Measurements from ENCODE around the gene TBCK. TPM values are rescaled to one million over a fixed set of nuclear protein-coding genes. Genes with fewer than 3 reads are reported as not detected.

Gene TBCK
- total RNA-seq, 1 donor from 2014 or later = 77.8 TPM

GRCh38 chr4:106306561-106306960 is 9.4 kb downstream of the TBCK start:
- TF ChIP-seq CTCF (IDR thresholded peaks at IDR 0.05; ENCODE audit: unreplicated experiment) = no peak
- Mint-ChIP-seq H3K4me3 (ENCODE audit: low read depth) (no peak overlapping the region), H3K36me3 (ENCODE audit: insufficient read depth) (peaks cover 10% of the 10 kb centered on the region), H3K27me3 (no peaks in the 10 kb centered on the region), H3K9me3 (ENCODE audit: low read depth) (no peaks in the 10 kb centered on the region), H3K4me1 (ENCODE audit: low read depth) (peaks cover 13% of the 10 kb centered on the region), H3K27ac (no peak overlapping the region)
- no peak for DNase-seq (ENCODE audit: low spot score, unreplicated experiment)

GRCh38 chr4:106305435-106306055 is 10.5 kb downstream of the TBCK start:
- DNase-seq (ENCODE audit: low spot score, unreplicated experiment) = no peak
- Mint-ChIP-seq H3K9me3 (ENCODE audit: low read depth) (no peaks in the 10 kb centered on the region), H3K27ac (no peak overlapping the region), H3K4me3 (ENCODE audit: low read depth) (no peak overlapping the region), H3K27me3 (no peaks in the 10 kb centered on the region), H3K36me3 (ENCODE audit: insufficient read depth) (peaks cover 10% of the 10 kb centered on the region), H3K4me1 (ENCODE audit: low read depth) (peaks cover 11% of the 10 kb centered on the region)
- TF ChIP-seq CTCF (IDR thresholded peaks at IDR 0.05; ENCODE audit: unreplicated experiment) = no peak

GRCh38 chr4:106304632-106305031 is 11.4 kb downstream of the TBCK start:
- Mint-ChIP-seq H3K27me3 (no peaks in the 10 kb centered on the region), H3K4me1 (ENCODE audit: low read depth) (peaks cover 3% of the 10 kb centered on the region), H3K27ac (no peak overlapping the region), H3K9me3 (ENCODE audit: low read depth) (peaks cover 4% of the 10 kb centered on the region), H3K36me3 (ENCODE audit: insufficient read depth) (peaks cover 15% of the 10 kb centered on the region), H3K4me3 (ENCODE audit: low read depth) (no peak overlapping the region)
- no peak for TF ChIP-seq CTCF (IDR thresholded peaks at IDR 0.05; ENCODE audit: unreplicated experiment)
- DNase-seq (ENCODE audit: low spot score, unreplicated experiment) = no peak

GRCh38 chr4:106303548-106304281 is 12.3 kb downstream of the TBCK start:
- TF ChIP-seq CTCF (IDR thresholded peaks at IDR 0.05; ENCODE audit: unreplicated experiment) = no peak
- Mint-ChIP-seq H3K36me3 (ENCODE audit: insufficient read depth) (peaks cover 16% of the 10 kb centered on the region), H3K4me1 (ENCODE audit: low read depth) (peaks cover 3% of the 10 kb centered on the region), H3K4me3 (ENCODE audit: low read depth) (no peak overlapping the region), H3K27ac (peak overlapping the region; percentile 5), H3K27me3 (no peaks in the 10 kb centered on the region), H3K9me3 (ENCODE audit: low read depth) (peaks cover 4% of the 10 kb centered on the region)
- no peak for DNase-seq (ENCODE audit: low spot score, unreplicated experiment)

GRCh38 chr4:106302062-106302438 is 14.0 kb downstream of the TBCK start:
- no peak for TF ChIP-seq CTCF (IDR thresholded peaks at IDR 0.05; ENCODE audit: unreplicated experiment)
- no peak overlapping the region for H3K27ac Mint-ChIP-seq
- H3K4me3 Mint-ChIP-seq (ENCODE audit: low read depth) = no peak overlapping the region
- H3K9me3 Mint-ChIP-seq (ENCODE audit: low read depth) = peaks cover 4% of the 10 kb centered on the region
- H3K27me3 Mint-ChIP-seq = no peaks in the 10 kb centered on the region
- DNase-seq (ENCODE audit: low spot score, unreplicated experiment) = no peak
- H3K36me3 Mint-ChIP-seq (ENCODE audit: insufficient read depth) = peaks cover 18% of the 10 kb centered on the region
- H3K4me1 Mint-ChIP-seq (ENCODE audit: low read depth) = peaks cover 3% of the 10 kb centered on the region

Data from progenitor cell of endocrine pancreas (in vitro differentiated cells).